Left lung (tissue), 14 donors: ENCODE results near the gene IFITM1. TPM values are rescaled to one million over a fixed set of nuclear protein-coding genes. Genes with fewer than 3 reads are reported as not detected.
"Not testable (repeated sequence)": the region's sequence is repeated elsewhere in the genome, so short reads cannot be mapped to it uniquely, and the experiment has no call there.

Experiments used
- ATAC-seq: fragments of 200-7000 bp; cut with Tn5 transposase; one replicate; pipeline ENCODE4 v1.9.1; 2020; ENCODE audit warnings: moderate library complexity
- DNase-seq, 4 donors: peaks; one replicate each; pipeline ENCODE4 v3.0.0-alpha.2; 2013 to 2020
- H3K27ac ChIP-seq, 2 donors: fragments of 200-600 bp; sonication (generic) in 1 of 2; one replicate each; pipeline versions ENCODE4 v1.5.0 to v1.8.0; 2020 to 2021
- H3K27me3 ChIP-seq, 2 donors: fragments of 200-600 bp; sonication (generic) in 1 of 2; one replicate each; pipeline versions ENCODE4 v1.5.0 to v1.8.0; 2020 to 2021
- H3K36me3 ChIP-seq, 2 donors: fragments of 200-600 bp; sonication (generic) in 1 of 2; one replicate each; pipeline versions ENCODE4 v1.5.0 to v1.8.0; 2020 to 2021
- H3K4me1 ChIP-seq, 2 donors: fragments of 200-600 bp; one replicate each; pipeline ENCODE4 v1.8.0; 2021
- H3K4me3 ChIP-seq, 2 donors: fragments of 200-600 bp; sonication (generic) in 1 of 2; one replicate each; pipeline versions ENCODE4 v1.5.0 to v1.8.0; 2020 to 2021; ENCODE audit warnings: mild to moderate bottlenecking in 1 of 2
- H3K9me3 ChIP-seq, 2 donors: fragments of 200-600 bp; sonication (generic) in 1 of 2; one replicate each; pipeline versions ENCODE4 v1.5.0 to v1.8.0; 2020 to 2021
- CTCF ChIP-seq, 2 donors: fragments of 200-600 bp; sonication (generic) in 1 of 2; IDR thresholded peaks; one replicate each; pipeline versions ENCODE4 v1.5.0 to v1.8.0; 2021; ENCODE audit warnings: antibody characterized with exemption in 2 of 2
- intact Hi-C, 2 donors: fragments of 100-400 bp; cut with DNase I; formaldehyde crosslinking; loops; one replicate each; pipeline versions ENCODE4 v1.11.2 to v1.14.2; 2022
- long read RNA-seq, 12 donors: library from polyadenylated mRNA in 2 of 12; unstranded in 2 of 12; transcript quantifications; one replicate each; pipeline ENCODE4 v2.0.0 and lab custom pipeline, GENCODE V29; 2019 to 2026
- polyA plus RNA-seq, 6 donors: library from polyadenylated mRNA; unstranded; fragments of 120-200 nt; gene quantifications; one replicate each; pipeline ENCODE4 v1.2.1, GENCODE V29; 2013; ENCODE audit not compliant: insufficient read length in 6 of 6
- total RNA-seq, 2 donors: library from RNA; stranded (reverse); fragmentation: NEBNext Ultra II Directional; extraction: Animal tissue kit (Norgen Biotek cat#: 25700); gene quantifications; one replicate each; pipeline ENCODE4 v1.2.1, GENCODE V29; 2021
- donor health status: DM: no; HTN: yes; CAD: no.
- donor health status: DM: no; HTN: no; CAD: no.

Gene IFITM1
- 100 to 1,000 TPM in 1 of 2 donors, 10 to 100 TPM in 1; 98.7 to 149 TPM for total RNA-seq
- polyA plus RNA-seq: 10 to 100 TPM in 5 of 6 donors, 1 to 10 TPM in 1; 6.3 to 20.1 (median 13.7) TPM
- long read RNA-seq, donor 1, transcript IFITM1-202 (2 exons, 855 nt): major isoform, 30 of 30 reads
- long read RNA-seq, donor 1, partial matches to known transcripts: 0 of 30 reads
- long read RNA-seq, donor 1, other reads (novel, unspliced or antisense): 0 of 30 reads
- long read RNA-seq, donor 2, transcript IFITM1-202 (2 exons, 855 nt): major isoform, 22 of 22 reads
- long read RNA-seq, donor 2, partial matches to known transcripts: 0 of 22 reads
- long read RNA-seq, donor 2, other reads (novel, unspliced or antisense): 0 of 22 reads
- long read RNA-seq, donor 3, transcript IFITM1-202 (2 exons, 855 nt): major isoform, 14 of 14 reads
- long read RNA-seq, donor 3, partial matches to known transcripts: 0 of 14 reads
- long read RNA-seq, donor 3, other reads (novel, unspliced or antisense): 0 of 14 reads
- long read RNA-seq, donor 4, transcript IFITM1-202 (2 exons, 855 nt): major isoform, 167 of 169 reads
- long read RNA-seq, donor 4, partial matches to known transcripts: 0 of 169 reads
- long read RNA-seq, donor 4, other reads (novel, unspliced or antisense): 2 of 169 reads
- long read RNA-seq, donor 5, transcript IFITM1-202 (2 exons, 855 nt): major isoform, 16 of 16 reads
- long read RNA-seq, donor 5, partial matches to known transcripts: 0 of 16 reads
- long read RNA-seq, donor 5, other reads (novel, unspliced or antisense): 0 of 16 reads
- long read RNA-seq, donor 6, transcript IFITM1-202 (2 exons, 855 nt): major isoform, 21 of 21 reads
- long read RNA-seq, donor 6, partial matches to known transcripts: 0 of 21 reads
- long read RNA-seq, donor 6, other reads (novel, unspliced or antisense): 0 of 21 reads
- long read RNA-seq, donor 7, transcript IFITM1-202 (2 exons, 855 nt): major isoform, 10 of 10 reads
- long read RNA-seq, donor 7, partial matches to known transcripts: 0 of 10 reads
- long read RNA-seq, donor 7, other reads (novel, unspliced or antisense): 0 of 10 reads
- long read RNA-seq, donor 8, transcript IFITM1-202 (2 exons, 855 nt): major isoform, 13 of 13 reads
- long read RNA-seq, donor 8, partial matches to known transcripts: 0 of 13 reads
- long read RNA-seq, donor 8, other reads (novel, unspliced or antisense): 0 of 13 reads
- long read RNA-seq, donor 9: 0 reads
- long read RNA-seq, donor 10, transcript IFITM1-202 (2 exons, 855 nt): major isoform, 395 of 405 reads
- long read RNA-seq, donor 10, partial matches to known transcripts: 0 of 405 reads
- long read RNA-seq, donor 10, other reads (novel, unspliced or antisense): 10 of 405 reads
- long read RNA-seq, donor 11, transcript IFITM1-202 (2 exons, 855 nt): major isoform, 20 of 20 reads
- long read RNA-seq, donor 11, partial matches to known transcripts: 0 of 20 reads
- long read RNA-seq, donor 11, other reads (novel, unspliced or antisense): 0 of 20 reads
- long read RNA-seq, donor 12, transcript IFITM1-202 (2 exons, 855 nt): major isoform, 18 of 18 reads
- long read RNA-seq, donor 12, partial matches to known transcripts: 0 of 18 reads
- long read RNA-seq, donor 12, other reads (novel, unspliced or antisense): 0 of 18 reads

GRCh38 chr11:313787-314553 lies at the start of gene IFITM1:
IFITM1 (plus strand) TSS chr11:314040; CDS start chr11:314171, 131 bp downstream.
- Histone ChIP-seq H3K9me3 (no peaks in the 10 kb centered on the region), H3K36me3 (peaks cover 0 to 16% of the 10 kb centered on the region in 2 donors), H3K4me3 (peak within 1 kb of the TSS; percentile 42 to 59), H3K27me3 (peaks cover 3 to 8% of the 10 kb centered on the region in 2 donors), H3K4me1 (peaks cover 16 to 70% of the 10 kb centered on the region in 2 donors), H3K27ac (peak within 1 kb of the TSS; percentile 84 to 91)
- no peak for TF ChIP-seq CTCF (IDR thresholded peaks at IDR 0.05)
- peak; percentile 33 for ATAC-seq
- DNase-seq: peak in 3 of 4 donors; percentile 56 to 83 (median 76)
- intact Hi-C loops: no loop called here

GRCh38 chr11:266676-267439 lies 47.0 kb upstream of the IFITM1 start:
- DNase-seq (no peak), ATAC-seq (peak; percentile 24)
- TF ChIP-seq CTCF (IDR thresholded peaks at IDR 0.05): no peak
- H3K9me3 ChIP-seq: peaks cover 0 to 5% of the 10 kb centered on the region in 2 donors
- peaks cover 0 to 33% of the 10 kb centered on the region in 2 donors for H3K4me1 ChIP-seq
- no peak overlapping the region for H3K4me3 ChIP-seq
- H3K36me3 ChIP-seq: no peaks in the 10 kb centered on the region
- no peaks in the 10 kb centered on the region for H3K27me3 ChIP-seq
- no peak overlapping the region for H3K27ac ChIP-seq
- intact Hi-C loops: no loop called here

GRCh38 chr11:267491-267994 lies 46.3 kb upstream of the IFITM1 start:
- TF ChIP-seq CTCF (IDR thresholded peaks at IDR 0.05): no peak
- intact Hi-C loops: no loop called here
- peaks cover 0 to 33% of the 10 kb centered on the region in 2 donors for H3K4me1 ChIP-seq
- no peaks in the 10 kb centered on the region for H3K27me3 ChIP-seq
- H3K4me3 ChIP-seq: peak overlapping the region in 1 of 2 donors; percentile 45
- ATAC-seq (peak; percentile 66), DNase-seq (peak in 2 of 4 donors; percentile 79 to 87)
- peaks cover 0 to 5% of the 10 kb centered on the region in 2 donors for H3K9me3 ChIP-seq
- peak overlapping the region; percentile 33 to 96 for H3K27ac ChIP-seq
- H3K36me3 ChIP-seq: no peaks in the 10 kb centered on the region

GRCh38 chr11:268716-269145 lies 45.1 kb upstream of the IFITM1 start:
- H3K36me3 ChIP-seq, intact Hi-C loops, H3K27me3 ChIP-seq, H3K9me3 ChIP-seq: not testable (repeated sequence)
- Histone ChIP-seq H3K4me1 (peaks cover 0 to 33% of the 10 kb centered on the region in 2 donors), H3K27ac (peak overlapping the region; percentile 84 to 96), H3K4me3 (peak overlapping the region; percentile 3 to 45)
- DNase-seq: peak in 3 of 4 donors; percentile 62 to 86 (median 81)
- ATAC-seq: peak; percentile 78
